PC-9 (cell line): ENCODE measurements around the gene CREB3L1.

Experiments used
- CTCF ChIP-seq: fragments of 200-600 bp; sonication (generic); conservative IDR thresholded peaks from 2 replicates; pipeline ENCODE4 v1.6.1; 2017; ENCODE audit warnings: mixed run types, antibody characterized with exemption, mild to moderate bottlenecking, moderate library complexity
- EZH2 ChIP-seq: fragments of 200-600 bp; sonication (generic); IDR thresholded peaks from 2 replicates; pipeline ENCODE4 v1.8.0; 2017; ENCODE audit warnings: antibody characterized with exemption, low read depth

- TF ChIP-seq CTCF: no peak
- TF ChIP-seq EZH2: no peak
Measured at GRCh38 chr11:46264976-46265375, 12.5 kb upstream of the CREB3L1 start.
